ENCODE data around the gene METRNL.
A peak's percentile ranks its signal among the peaks of the same experiment; 100 is the strongest.
"Not testable (repeated sequence)": the region's sequence is repeated elsewhere in the genome, so short reads cannot be mapped to it uniquely, and the experiment has no call there.

METRNL gene

DNA sequence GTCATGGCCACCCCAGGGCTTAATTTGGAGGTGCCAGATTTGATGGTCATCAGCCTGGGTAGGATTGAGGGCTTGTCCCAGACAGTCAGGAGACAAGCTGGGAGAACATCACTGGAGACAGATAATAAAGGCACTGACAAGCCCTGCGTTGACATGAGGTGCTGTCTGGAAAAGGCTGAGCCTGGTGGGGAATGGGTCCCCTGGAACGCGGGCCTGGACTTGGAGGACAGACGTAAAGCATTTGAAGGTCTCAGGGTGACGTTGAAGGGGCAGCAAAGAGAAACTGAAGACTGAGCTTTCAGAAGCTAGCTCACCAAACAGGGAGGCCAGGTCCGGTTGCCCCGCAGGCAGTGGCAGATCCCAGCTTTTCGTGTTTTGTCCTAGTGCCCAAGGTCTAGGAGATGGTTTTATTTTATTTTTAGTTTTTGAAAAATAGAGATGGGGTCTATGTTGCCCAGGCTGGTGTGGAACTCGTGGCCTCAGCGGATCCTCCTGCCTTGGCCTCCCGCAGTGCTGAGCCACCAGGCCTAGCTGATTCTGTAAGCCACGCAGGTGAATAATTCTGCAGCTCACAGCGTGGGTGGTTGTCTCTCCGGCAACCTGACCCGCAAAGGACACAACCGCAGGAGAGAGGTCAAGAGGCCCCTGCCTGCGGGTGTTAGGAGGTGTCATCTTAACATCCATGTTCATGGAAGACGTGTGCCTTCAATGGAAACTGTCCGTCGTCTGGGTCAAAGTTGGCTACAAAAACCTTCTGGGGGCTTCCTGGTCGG lies 37.6 kb downstream of the METRNL start:
- Histone ChIP-seq H3K4me3 (ENCODE audit: low read depth, low read length) (no peak overlapping the region), H3K36me3 (ENCODE audit: control insufficient read depth, insufficient read depth, low read length) (no peaks in the 10 kb centered on the region), H2AFZ (no peak overlapping the region), H3K27me3 (ENCODE audit: control insufficient read depth, insufficient read depth, low read length) (no peaks in the 10 kb centered on the region), H3K9me3 (ENCODE audit: control insufficient read depth, low read length) (no peaks in the 10 kb centered on the region), H3K4me1 (no peaks in the 10 kb centered on the region), H3K4me2 (ENCODE audit: low read length) (no peak overlapping the region), H3K9ac (no peak overlapping the region), H3K27ac (no peak overlapping the region), H3K79me2 (no peaks in the 10 kb centered on the region)
- TF ChIP-seq CTCF (IDR thresholded peaks at IDR 0.05) = no peak

DNA sequence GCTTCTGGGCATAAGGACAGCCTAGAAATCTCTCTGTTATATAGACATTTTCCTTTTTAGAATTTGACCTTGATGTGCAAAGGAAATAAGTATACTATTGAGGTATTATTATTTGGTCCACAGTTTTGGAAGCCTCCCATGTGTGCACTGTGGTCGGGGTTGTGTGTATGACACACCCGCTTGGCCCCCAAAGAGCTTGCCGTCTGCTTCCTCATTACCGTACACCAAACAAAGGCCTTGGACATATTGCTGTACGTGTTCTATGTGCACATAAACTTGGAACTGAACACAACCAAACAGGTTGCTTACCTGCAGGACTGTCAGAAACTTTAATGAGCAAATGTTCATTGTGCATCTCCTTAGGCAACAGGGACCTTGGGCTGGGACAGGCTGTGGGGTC lies 38.2 kb downstream of the METRNL start:
- no peak for TF ChIP-seq CTCF (IDR thresholded peaks at IDR 0.05)
- Histone ChIP-seq H3K4me1 (no peaks in the 10 kb centered on the region), H2AFZ (no peak overlapping the region), H3K4me3 (ENCODE audit: low read depth, low read length) (no peak overlapping the region), H3K9ac (no peak overlapping the region), H3K79me2 (no peaks in the 10 kb centered on the region), H3K4me2 (ENCODE audit: low read length) (no peak overlapping the region), H3K27ac (no peak overlapping the region), H3K36me3 (ENCODE audit: control insufficient read depth, insufficient read depth, low read length) (no peaks in the 10 kb centered on the region), H3K9me3 (ENCODE audit: control insufficient read depth, low read length) (no peaks in the 10 kb centered on the region), H3K27me3 (ENCODE audit: control insufficient read depth, insufficient read depth, low read length) (no peaks in the 10 kb centered on the region)

- Histone ChIP-seq H2AFZ (no peak overlapping the region), H3K36me3 (ENCODE audit: control insufficient read depth, insufficient read depth, low read length) (no peaks in the 10 kb centered on the region), H3K27me3 (ENCODE audit: control insufficient read depth, insufficient read depth, low read length) (no peaks in the 10 kb centered on the region), H3K4me3 (ENCODE audit: low read depth, low read length) (no peak overlapping the region), H3K4me2 (ENCODE audit: low read length) (no peak overlapping the region), H3K79me2 (no peaks in the 10 kb centered on the region), H3K27ac (no peak overlapping the region), H3K4me1 (no peaks in the 10 kb centered on the region), H3K9ac (no peak overlapping the region), H3K9me3 (ENCODE audit: control insufficient read depth, low read length) (no peaks in the 10 kb centered on the region)
- no peak for TF ChIP-seq CTCF (IDR thresholded peaks at IDR 0.05)
Measured at GRCh38 chr17:83118071-83118841, 38.8 kb downstream of the METRNL start.

DNA sequence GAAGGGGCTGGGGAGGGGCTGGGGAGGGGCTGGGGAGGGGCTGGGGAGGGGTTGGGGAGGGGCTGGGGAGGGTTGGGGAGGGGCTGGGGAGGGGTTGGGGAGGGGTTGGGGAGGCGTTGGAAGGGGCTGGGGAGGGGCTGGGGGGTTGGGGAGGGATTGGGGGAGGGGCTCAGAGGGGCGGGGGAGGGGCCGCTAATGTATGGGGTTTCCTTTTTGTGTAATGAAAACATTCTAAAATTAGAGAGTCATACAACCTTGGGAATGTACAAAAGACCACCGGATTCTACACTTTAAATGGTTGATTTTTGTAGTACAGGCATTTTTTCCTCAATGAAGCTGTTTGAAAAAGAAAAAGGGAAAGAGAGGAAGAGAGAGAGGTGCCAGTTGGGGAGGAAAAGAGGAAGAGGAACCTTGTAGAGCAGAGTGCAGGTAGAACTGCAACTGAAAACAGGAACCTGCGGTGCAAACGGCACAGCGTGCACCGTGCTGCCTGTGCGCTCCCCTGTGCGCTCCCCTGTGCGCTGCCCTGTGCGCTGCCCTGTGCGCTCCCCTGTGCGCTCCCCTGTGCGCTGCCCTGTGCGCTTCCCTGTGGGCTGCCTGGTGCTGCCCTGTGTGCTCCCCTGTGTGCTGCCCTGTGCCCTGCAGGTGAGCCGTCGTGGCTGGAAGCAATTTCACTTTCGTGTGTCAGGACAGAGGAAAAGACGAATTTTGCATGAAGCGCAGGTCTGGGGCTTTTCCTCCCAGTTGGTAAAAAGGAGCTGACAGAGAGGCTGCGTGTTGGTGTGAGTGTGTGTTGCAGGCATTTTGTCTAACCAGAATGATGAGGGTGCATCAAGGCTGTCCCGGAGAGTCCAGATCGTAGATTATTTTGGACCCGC lies 40.8 kb downstream of the METRNL start:
- H3K79me2 ChIP-seq = no peaks in the 10 kb centered on the region
- H3K4me3 ChIP-seq (ENCODE audit: low read depth, low read length) = peak overlapping the region; percentile 55
- no peaks in the 10 kb centered on the region for H3K36me3 ChIP-seq (ENCODE audit: control insufficient read depth, insufficient read depth, low read length)
- TF ChIP-seq CTCF (IDR thresholded peaks at IDR 0.05) = no peak
- no peaks in the 10 kb centered on the region for H3K4me1 ChIP-seq
- peak overlapping the region; percentile 88 for H3K4me2 ChIP-seq (ENCODE audit: low read length)
- no peak overlapping the region for H3K9ac ChIP-seq
- H3K27me3 ChIP-seq (ENCODE audit: control insufficient read depth, insufficient read depth, low read length) = no peaks in the 10 kb centered on the region
- no peaks in the 10 kb centered on the region for H3K9me3 ChIP-seq (ENCODE audit: control insufficient read depth, low read length)
- H3K27ac ChIP-seq = no peak overlapping the region
- H2AFZ ChIP-seq = no peak overlapping the region

DNA sequence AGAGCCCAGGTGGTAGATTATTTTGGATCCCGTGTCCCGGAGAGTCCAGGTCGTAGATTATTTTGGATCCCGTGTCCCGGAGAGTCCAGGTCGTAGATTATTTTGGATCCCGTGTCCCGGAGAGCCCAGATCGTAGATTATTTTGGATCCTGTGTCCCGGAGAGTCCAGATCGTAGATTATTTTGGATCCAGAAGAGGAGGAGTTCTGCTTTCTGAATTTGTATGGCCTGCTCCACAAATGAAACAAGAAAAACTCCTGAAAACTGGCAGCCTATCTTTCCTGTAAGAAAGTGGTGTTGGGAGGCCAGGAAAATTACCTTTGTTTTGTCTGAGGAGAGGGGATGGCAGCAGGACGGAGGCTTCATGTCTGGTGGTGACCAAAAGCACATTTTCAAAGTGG lies 42.1 kb downstream of the METRNL start:
- Histone ChIP-seq H2AFZ (peak overlapping the region; percentile 75), H3K27ac (peak overlapping the region; percentile 29), H3K4me3 (ENCODE audit: low read depth, low read length) (peak overlapping the region; percentile 55), H3K4me2 (ENCODE audit: low read length) (peak overlapping the region; percentile 76)
- H3K79me2 ChIP-seq; H3K9me3 ChIP-seq (ENCODE audit: control insufficient read depth, low read length); H3K4me1 ChIP-seq; H3K27me3 ChIP-seq (ENCODE audit: control insufficient read depth, insufficient read depth, low read length); H3K36me3 ChIP-seq (ENCODE audit: control insufficient read depth, insufficient read depth, low read length); H3K9ac ChIP-seq: not testable (repeated sequence)
